Measurements from ENCODE around the gene ERN2.

DNA sequence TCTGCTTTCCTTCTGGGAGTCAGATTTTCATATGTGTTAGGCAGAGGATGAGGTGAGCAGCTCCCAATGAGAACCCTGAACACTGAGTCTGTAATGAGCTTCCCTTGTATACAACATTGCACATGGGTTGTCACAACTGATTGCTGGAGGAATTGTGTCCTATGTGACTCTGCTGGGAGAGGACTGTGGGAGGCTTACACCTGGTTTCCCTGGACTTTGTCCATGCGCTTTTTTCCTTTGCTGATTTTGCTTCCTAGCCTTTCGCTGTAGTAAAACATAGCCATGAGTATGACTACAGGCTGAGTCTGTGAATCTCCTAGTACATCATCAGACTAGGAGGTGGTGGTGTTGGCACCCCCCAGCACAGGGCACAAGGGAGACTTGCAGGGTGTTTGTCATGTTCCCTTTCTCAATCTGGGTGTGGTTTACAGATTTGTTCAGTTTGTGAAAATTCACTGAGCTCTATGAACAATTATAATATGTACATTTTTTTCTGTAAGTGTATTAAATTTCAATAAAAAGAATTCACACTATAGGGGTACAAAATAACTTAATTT is 36.0 kb downstream of the ERN2 start:
- TF ChIP-seq, protein P1, sequence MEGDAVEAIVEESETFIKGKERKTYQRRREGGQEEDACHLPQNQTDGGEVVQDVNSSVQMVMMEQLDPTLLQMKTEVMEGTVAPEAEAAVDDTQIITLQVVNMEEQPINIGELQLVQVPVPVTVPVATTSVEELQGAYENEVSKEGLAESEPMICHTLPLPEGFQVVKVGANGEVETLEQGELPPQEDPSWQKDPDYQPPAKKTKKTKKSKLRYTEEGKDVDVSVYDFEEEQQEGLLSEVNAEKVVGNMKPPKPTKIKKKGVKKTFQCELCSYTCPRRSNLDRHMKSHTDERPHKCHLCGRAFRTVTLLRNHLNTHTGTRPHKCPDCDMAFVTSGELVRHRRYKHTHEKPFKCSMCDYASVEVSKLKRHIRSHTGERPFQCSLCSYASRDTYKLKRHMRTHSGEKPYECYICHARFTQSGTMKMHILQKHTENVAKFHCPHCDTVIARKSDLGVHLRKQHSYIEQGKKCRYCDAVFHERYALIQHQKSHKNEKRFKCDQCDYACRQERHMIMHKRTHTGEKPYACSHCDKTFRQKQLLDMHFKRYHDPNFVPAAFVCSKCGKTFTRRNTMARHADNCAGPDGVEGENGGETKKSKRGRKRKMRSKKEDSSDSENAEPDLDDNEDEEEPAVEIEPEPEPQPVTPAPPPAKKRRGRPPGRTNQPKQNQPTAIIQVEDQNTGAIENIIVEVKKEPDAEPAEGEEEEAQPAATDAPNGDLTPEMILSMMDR (IDR thresholded peaks at IDR 0.05; ENCODE audit: poor library complexity): no peak
- TF ChIP-seq EZH2 (IDR thresholded peaks at IDR 0.05; ENCODE audit: borderline replicate concordance): no peak
- TF ChIP-seq EZH2phosphoT487 (IDR thresholded peaks at IDR 0.05; ENCODE audit: low read depth, severe bottlenecking, unreplicated experiment): no peak

Measured in hepatocyte (in vitro differentiated cells).